Measurements from ENCODE around the gene BBS5.
"Not testable (repeated sequence)": the region's sequence is repeated elsewhere in the genome, so short reads cannot be mapped to it uniquely, and the experiment has no call there.

Gene BBS5

DNA sequence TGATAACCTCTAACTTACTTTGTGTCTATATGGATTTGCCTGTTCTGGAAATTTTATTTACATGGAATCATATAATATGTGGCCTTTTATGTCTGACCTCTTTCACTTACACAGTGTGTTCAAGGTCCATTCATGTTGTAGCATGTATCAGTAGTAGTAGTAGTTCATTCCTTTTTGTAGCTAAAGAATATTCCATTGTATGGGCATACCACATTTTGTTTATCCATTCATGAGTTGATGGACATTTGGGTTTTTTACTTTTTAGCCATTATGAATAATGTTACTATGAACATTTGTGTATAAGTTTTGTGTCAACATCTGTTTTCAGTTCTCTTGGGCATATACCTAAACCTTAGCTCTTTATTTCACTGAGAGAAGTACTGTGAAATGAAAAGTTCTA is 11.5 kb downstream of the BBS5 start:
- DNase-seq, result no peak

DNA sequence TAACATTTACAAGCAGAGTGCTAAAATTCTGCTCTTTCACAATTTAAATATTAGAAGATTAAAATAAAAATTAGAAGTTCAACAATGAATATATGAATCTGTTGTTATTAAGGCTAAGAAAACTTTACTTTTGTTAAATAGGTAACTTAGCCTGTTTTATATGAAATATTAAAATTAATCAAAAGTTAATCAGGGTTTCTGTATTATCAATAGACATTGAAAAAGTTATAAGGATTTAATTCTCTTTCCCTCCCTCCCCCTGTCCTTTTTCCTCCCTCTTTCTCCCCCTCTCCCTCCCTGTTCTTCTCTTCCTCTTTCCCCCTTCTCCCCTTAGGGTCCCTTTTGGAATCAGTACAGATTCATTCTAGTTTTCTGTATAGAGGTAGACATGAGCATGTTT is 12.1 kb downstream of the BBS5 start:
- DNase-seq, result no peak

DNA sequence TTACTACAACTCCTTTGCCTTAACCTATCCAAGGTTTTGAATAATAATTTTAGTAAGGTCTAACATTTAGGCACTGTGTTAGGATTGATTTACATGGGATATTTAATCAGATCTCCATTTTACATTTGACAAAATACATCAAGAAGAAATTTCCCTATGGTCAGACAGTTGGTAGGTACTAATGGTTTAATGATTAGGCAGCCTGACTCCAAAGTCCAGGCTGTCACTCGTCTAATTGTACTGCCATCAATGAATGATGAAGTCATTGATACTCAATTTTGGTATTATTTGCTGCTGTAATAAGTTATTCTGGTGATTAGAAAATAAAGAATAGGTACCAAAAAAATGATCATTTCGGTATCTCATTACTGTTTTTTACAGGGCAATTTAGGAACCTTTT is 14.1 kb downstream of the BBS5 start:
- no peak for DNase-seq

DNA sequence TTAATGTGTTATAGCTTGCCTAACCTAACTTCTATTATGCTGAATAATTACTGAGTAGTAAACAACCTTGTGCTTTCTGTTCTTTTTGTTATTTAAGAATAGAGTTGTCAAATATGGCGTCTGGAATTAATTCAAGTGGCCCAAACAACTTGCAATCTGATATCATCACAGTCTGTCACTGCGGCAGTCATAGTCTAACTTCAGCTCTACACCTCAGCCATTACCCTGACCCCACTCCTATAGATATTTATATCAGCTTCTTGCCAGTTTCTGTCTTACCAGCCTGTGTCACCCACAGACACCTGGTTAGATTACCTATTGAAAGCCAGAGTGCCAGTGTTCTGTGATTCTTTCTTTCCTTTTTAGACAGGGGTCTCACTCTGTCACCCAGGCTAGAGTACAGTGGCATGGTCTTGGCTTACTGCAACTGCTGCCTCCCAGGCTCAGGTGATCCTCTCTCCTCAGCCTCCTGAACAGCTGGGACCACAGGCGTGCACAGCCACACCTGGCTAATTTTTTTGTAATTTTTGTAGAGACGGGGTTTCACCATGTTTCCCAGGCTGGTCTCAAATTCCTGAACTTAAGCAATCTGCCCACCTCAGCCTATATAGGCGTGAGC is 16.1 kb downstream of the BBS5 start:
- no peak for DNase-seq

DNA sequence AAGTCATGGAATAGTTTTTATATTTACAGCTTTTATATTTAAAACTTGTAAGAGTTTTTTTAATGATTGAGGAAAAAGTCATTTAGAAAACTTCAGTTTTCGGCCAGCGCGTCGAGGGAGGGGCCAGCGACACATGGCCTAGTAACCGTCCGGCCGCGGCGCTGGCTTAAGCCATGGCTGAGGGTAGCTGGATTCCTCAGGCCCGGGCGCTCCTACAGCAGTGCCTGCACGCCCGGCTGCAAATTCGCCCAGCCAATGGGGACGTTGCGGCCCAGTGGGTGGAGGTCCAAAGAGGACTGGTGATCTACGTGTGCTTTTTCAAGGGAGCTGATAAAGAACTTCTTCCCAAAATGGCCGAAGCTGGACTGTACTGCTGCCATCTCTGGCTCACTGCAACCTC is 25.4 kb downstream of the BBS5 start:
- no peak for DNase-seq

DNA sequence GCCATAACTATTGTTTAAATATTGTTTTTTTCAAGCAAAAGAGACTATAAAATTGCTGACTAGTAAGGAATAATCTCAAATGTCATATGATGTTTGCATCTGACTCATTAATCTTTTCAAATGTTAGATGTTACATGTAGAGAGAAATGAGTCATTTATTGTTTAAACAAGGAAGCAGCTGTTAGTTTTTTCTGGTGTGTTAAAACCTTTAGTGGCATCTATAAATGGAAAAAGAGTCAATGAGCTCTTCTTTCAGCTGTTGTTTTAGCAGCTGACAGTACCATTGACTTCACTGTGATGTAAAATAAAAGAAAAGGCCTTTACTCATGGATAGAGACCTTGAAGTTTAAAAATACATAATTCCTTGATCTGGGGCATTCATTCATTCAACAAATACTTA is 28.4 kb downstream of the BBS5 start:
- no peak for DNase-seq

DNA sequence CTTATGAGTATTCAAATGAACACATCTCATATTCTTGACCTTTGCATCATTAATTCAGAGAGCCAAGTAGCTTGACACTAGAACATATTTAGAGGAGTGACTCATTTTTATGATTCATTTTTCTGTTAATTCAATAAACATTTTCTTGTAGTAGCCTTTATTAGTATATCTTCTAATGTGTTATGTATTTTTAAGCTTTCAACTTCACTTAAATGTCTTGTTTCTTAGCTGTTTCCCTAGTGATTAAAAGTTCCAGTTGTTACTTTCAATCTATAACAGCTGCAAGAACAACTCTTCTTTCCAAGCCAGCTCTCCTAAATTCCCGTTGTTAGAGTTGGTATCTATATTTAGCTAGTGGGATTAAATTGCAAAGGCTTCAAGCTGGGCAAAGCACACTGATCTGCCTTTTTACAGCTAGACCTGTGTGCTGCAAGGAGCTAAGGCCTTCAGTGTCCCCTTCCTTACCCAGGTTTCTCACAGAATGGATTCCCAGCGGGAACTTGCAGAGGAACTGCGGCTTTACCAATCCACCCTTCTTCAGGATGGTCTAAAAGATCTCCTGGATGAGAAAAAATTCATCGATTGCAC is 30.1 kb downstream of the BBS5 start, which contains the start of gene KLHL41:
KLHL41 (plus strand) TSS at position 405 of the 588 bp plus-strand sequence; CDS start at position 482, 77 bp downstream.
- no peak for DNase-seq

DNA sequence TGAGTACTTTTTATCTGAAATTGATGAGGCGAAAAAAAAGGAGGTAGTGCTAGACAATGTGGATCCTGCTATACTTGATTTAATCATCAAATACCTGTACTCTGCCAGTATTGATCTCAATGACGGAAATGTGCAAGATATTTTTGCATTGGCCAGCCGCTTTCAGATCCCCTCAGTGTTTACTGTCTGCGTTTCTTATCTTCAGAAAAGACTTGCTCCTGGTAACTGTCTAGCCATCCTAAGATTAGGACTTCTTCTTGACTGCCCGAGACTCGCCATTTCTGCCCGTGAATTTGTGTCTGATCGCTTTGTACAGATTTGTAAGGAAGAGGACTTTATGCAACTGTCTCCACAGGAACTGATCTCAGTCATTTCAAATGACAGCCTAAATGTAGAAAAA is 30.7 kb downstream of the BBS5 start:
- no peak for DNase-seq

DNA sequence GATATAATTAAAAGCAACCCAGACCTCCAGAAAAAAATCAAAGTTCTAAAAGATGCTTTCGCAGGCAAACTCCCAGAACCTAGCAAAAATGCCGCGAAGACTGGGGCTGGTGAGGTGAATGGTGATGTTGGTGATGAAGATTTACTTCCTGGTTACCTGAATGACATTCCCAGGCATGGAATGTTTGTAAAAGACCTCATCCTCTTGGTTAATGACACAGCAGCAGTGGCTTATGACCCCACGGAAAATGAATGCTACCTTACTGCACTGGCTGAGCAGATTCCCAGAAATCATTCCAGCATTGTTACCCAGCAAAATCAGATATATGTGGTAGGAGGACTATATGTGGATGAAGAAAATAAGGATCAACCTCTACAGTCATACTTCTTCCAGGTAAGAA is 31.2 kb downstream of the BBS5 start:
- DNase-seq, result no peak

DNA sequence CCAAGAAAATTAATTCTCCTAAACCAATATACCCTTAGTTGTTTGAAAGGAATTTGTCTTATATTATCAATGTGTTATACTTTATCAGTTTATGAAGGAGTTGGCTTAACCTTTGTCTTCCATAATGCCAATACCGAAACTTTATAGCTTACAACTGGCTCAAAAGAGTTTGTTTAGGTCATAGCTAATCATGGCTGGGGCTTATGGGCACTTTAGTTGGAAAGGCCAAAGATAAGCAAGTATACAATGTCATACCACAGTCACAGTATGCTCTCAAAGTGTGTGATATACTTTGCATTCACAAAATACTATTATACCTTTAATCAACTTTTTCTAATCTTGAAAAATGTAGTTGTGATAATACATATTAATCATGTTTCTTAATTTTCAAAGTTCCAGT is 32.5 kb downstream of the BBS5 start:
- DNase-seq, result no peak

DNA sequence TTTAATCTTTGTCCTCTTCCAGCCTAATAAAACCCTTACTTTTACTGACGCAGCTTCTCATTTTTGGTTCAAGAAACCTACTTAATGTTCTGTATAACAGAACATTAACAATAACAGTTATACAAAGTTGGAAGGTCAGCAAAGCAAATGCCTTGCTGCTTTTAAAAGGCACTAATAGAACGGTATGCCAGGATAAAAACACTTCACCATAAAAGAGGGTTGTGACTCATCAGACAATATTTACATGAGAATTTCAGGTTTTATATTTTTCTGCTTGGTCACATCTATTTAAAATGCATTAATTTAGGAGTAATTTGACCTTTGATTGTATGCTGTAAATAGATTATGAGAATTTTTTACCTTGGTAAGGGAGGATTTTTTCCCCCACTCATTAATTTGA is 33.2 kb downstream of the BBS5 start:
- DNase-seq, result no peak

DNA sequence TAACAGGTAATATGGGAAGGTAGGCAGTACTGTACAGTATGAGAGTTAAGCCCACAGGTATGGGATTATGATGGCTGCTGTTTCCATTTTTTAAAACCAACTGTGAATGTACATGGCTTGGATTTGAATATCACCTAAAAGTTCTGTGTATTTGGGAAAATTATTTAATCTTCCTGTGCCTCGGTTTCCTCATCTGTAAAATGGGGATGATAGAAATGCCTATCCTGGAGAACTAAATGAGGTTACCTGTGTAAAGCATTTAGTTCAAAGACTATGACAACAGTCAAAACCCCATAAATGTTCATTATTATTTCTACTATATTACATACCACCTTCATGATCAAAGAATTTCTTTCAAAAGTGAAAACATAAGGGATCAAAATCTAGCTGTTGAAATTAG is 33.8 kb downstream of the BBS5 start:
- no peak for DNase-seq

DNA sequence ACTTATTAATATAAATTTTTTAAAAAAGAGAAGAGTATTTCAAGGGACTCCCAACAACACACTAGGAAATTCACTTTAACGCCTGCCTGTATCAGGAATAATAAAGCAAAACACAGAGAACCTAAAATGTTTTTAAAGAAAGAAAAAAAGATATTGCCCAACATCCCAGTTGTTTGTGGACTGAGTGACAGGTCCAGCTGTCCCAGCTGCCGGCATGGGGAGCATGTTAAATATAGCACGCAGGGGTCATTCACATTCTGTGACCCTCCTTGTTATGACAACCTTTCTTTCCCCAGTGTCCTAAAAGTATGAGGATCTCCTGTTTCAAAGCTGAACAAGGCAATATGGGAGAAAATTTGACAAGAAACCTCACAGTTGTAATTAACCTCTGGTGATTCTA is 34.6 kb downstream of the BBS5 start:
- DNase-seq, result no peak

DNA sequence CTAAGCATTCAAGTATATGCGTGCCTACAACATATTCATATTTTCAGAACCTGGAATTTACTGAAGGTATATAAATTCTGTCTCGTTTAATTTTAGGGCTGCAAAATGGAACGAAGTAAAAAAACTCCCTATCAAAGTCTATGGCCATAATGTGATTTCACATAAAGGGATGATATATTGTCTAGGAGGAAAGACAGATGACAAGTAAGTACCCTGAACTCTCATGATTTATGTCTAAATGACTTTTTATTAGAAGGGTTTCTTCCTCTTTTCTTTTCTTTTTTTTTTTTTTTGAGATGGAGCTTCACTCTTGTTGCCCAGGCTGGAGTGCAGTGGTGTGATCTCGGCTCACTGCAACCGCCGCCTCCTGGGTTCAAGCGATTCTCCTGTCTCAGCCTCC is 35.5 kb downstream of the BBS5 start:
- not testable (repeated sequence) for DNase-seq

DNA sequence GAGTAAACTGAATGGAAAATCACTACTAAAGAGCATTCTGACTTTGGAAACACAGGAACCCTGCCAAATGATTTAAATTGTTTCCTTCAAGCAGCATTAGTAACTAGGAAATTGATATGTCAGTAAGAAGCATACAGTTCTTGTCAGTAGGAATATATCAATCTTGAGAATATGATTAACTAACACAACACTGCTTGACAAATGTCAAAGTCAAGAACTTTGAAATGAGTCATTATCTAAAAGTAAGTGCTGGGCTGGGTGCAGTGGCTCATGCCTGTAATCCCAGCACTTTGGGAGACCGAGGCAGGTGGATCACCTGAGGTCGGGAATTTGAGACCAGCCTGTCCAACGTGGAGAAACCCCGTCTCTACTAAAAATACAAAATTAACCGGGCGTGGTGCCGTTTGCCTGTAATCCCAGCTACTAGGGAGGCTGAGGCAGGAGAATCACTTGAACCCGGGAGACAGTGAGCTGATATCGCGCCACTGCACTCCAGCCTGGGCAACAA is 37.2 kb downstream of the BBS5 start:
- not testable (repeated sequence) for DNase-seq

DNA sequence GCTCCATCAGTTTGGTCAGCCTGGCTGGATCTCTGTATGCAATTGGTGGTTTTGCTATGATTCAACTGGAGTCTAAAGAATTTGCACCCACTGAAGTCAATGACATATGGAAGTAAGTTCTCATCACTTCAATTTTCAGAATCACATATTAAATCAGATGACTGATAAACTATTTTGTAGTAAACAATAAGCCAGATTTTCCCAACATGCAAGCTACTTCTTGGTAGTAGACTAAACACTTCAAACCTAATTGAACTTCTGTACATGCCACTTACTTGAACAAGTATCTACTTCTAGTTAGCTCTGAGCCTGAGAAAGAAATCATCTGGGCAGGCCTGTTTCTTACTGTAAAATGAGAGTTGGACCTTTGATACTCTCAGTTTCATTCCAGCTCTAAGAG is 41.6 kb downstream of the BBS5 start:
- DNase-seq, result no peak

DNA sequence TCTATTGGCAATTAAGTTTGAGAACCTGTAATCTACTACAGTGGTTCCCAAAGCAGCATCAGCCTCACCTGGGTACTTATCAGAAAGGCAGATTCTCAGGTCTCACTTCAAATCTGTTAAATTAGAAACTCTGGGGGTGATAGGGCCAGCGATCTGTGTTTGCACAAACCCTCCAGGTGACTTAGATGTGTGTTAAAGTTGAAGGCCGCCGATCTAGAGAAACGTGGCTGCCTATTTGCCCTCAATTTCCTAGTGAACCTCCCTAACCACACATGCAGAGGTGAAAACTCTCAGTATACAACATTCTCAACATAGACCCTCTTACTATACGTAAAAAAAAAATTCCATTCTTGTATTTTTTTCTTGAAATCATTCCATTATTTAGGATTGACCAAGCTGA is 44.4 kb downstream of the BBS5 start:
- no peak for DNase-seq

DNA sequence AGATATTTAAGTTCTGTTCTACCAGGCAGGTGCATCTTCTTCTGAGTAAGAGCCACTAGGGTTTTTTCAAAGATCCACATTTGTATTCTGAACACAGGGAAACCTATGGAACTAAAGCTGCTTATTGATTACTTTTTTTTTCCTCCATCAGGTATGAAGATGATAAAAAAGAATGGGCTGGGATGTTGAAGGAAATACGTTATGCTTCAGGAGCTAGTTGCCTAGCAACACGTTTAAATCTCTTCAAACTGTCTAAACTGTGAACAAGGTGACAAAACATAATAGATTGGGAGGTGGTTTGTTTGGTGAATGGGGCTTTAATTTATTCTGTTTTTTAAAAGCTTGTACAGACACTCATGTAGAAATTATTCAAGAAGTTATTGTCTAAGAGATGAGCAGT is 46.1 kb downstream of the BBS5 start:
- no peak for DNase-seq

DNA sequence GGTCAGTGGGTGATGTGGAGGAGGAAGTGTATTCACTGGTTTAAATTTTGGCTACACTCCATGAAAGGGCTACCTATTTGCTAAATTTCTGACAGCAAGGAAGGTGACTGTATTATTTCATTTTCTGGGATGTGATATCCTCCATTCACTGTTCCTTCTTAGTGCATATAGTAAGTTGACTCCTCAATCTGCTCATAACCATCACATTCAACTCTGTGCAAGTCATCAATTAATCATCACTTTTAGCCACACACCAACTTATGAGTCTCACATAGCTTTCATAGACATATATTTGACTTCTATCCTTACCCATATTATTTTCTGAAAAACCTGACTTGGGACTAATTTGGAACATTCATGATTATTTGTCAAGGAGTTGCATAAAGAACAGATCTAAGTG is 47.2 kb downstream of the BBS5 start:
- no peak for DNase-seq

DNA sequence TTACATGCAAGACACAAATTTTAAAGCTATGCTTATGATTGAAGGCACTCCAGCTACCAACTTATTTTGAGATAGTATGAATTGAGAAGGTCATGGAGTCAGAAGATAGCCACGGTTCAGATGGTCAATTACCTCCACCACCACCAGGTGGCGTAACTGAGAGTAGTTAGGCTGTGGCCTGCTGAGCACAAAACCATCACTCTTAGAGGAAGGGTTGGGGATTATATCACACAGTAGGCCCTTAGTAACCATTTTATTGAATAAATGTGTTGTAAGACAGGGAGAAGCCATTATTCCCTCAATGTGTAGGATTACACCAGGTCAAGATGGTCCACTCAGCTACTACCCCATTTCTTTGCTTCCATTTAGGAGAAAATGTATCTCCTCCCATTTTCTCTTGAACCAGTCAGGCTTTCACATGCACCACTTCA is 49.0 kb downstream of the BBS5 start:
- peak; percentile 71 for DNase-seq

DNA sequence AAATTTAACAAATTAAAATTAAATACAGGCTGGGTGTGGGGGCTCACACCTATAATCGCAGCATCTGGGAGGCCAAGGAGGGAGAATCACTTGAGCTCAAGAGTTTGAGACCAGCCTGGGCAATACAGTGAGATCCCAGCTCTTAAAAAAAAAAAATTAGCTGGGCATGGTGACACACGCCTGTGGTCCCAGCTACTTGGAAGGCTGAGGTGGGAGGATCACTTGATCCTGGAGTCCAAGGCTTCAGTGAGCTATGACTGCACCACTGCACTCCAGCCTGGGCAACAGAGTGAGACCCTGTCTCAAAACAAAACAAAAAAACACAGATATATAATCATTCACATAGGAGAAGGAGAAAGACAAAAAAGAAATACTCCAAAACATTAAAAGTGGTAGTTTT is 60.2 kb downstream of the BBS5 start:
- DNase-seq, result not testable (repeated sequence)

DNA sequence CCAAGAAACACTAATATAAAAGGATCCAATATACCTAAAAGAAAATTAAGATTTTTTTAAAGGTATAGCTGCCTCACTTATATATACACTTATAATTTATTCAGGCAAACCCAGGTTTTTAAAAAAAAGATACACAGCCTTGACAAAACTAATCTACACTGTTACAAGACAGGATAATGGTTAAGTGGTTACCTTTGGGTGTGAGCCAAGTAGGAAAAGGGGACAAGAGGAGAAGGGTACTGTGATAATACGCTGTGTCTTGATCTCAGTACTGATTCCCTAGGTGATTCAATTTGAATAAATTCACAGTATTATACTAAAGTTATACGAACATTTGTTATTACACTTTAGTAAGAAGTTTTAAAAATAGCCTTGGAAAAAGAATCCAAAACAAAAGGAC is 60.9 kb downstream of the BBS5 start:
- DNase-seq, result no peak

DNA sequence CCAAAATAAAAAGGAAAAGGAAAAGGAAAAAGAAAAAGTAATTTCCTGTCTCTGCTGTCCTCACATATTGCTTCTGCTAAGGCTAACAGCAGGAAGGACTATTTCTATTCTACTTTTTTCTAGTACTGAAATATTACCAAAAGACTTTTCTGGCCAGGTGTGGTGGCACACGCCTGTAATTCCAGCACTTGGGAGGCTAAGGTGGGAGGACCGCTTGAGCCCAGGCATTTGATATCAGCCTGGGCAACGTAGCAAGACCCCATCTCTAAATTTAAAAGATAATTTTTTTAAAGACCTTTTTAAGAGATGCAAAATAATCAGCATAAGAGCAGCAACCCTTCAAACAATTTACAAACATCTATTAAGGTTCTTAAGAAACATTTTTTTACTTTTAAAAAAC is 63.1 kb downstream of the BBS5 start:
- DNase-seq, result no peak

DNA sequence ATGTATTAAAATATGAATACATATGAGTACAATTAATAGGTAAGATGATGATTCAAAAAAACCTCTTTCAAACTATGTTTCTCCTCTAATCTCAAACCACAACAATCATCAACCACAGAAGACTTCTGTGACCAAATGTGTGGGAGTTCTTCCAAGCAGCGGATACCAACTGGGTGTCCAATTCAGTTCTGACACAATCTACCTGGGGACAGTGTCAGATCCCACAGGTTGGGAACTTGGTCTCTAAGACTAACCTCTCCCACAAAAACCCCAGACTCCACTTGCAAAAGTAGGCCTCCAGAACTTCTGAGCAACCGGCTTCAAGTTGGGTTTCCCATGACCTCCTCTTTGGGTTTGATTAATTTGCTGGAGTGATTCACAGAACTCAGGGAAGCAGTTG is 67.5 kb downstream of the BBS5 start:
- no peak for DNase-seq
